ENCODE data around the gene ME3. TPM values are rescaled to one million over a fixed set of nuclear protein-coding genes. Genes with fewer than 3 reads are reported as not detected.

ME3 gene
- total RNA-seq, 1 experiment from 2014 or later = 1.8 TPM

GRCh38 chr11:86675017-86675416 lies 2.6 kb upstream of the ME3 start:
- ChIA-PET POLR2A (no interaction called here), CTCF (no interaction called here)
- DNase-seq (ENCODE audit: low spot score) = no peak
- Mint-ChIP-seq H3K4me1 (peaks cover 30% of the 10 kb centered on the region), H3K36me3 (no peaks in the 10 kb centered on the region), H3K27ac (no peak overlapping the region), H3K4me3 (no peak overlapping the region), H3K27me3 (ENCODE audit: low read depth) (peaks cover 43% of the 10 kb centered on the region), H3K9me3 (no peaks in the 10 kb centered on the region)
- TF ChIP-seq NFYB (CRISPR knock-in tag; conservative IDR thresholded peaks at IDR 0.05; ENCODE audit: low read depth) (no peak), NR1H2 (CRISPR knock-in tag; IDR thresholded peaks at IDR 0.05) (no peak), RELA (CRISPR knock-in tag; IDR thresholded peaks at IDR 0.05; ENCODE audit: borderline replicate concordance) (no peak), TCF7 (CRISPR knock-in tag; IDR thresholded peaks at IDR 0.05; ENCODE audit: low read depth) (no peak), ZNF232 (CRISPR knock-in tag; IDR thresholded peaks at IDR 0.05) (no peak), ZNF317 (CRISPR knock-in tag; IDR thresholded peaks at IDR 0.05; ENCODE audit: borderline replicate concordance, low read depth) (no peak), ZNF416 (CRISPR knock-in tag; IDR thresholded peaks at IDR 0.05) (no peak), ZBTB43 (CRISPR knock-in tag; IDR thresholded peaks at IDR 0.05) (no peak), ZNF532 (CRISPR knock-in tag; IDR thresholded peaks at IDR 0.05; ENCODE audit: borderline replicate concordance) (no peak), USF1 (CRISPR knock-in tag; IDR thresholded peaks at IDR 0.05) (no peak), FOXP4 (CRISPR knock-in tag; IDR thresholded peaks at IDR 0.05) (no peak)
- TF ChIP-seq, protein P1, sequence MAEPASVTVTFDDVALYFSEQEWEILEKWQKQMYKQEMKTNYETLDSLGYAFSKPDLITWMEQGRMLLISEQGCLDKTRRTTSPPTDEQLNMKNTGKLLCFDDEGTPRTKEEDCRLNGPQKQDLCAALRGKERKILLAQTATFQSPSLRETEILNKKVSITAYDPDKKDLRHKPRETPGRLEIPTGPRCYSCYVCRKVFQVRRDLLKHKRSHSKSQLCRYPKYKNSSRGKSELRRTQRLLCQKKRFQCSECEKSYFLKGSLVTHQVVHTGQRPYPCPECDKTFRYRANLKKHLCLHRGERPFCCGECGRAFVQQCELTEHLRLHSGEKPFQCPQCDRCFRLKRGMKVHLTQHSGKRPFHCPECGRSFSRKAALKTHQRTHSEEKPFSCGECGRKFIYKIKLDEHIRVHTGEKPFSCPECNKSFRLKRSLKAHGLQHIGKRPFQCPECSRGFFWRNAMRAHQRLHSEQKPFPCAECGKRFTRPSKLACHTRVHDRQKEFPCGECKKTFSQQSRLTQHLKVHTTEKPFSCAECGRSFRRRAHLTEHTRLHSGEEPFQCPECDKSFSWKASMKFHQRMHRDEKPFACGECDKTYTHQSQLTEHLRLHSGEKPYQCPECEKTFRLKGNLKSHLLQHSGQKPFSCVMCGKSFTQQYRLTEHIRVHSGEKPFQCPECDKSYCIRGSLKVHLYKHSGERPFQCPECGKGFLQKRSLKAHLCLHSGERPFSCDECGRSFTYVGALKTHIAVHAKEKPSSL (CRISPR knock-in tag; conservative IDR thresholded peaks at IDR 0.05) = no peak
- TF ChIP-seq, protein P2, sequence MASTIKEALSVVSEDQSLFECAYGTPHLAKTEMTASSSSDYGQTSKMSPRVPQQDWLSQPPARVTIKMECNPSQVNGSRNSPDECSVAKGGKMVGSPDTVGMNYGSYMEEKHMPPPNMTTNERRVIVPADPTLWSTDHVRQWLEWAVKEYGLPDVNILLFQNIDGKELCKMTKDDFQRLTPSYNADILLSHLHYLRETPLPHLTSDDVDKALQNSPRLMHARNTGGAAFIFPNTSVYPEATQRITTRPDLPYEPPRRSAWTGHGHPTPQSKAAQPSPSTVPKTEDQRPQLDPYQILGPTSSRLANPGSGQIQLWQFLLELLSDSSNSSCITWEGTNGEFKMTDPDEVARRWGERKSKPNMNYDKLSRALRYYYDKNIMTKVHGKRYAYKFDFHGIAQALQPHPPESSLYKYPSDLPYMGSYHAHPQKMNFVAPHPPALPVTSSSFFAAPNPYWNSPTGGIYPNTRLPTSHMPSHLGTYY (CRISPR knock-in tag; IDR thresholded peaks at IDR 0.05) = no peak
- TF ChIP-seq, protein P3, sequence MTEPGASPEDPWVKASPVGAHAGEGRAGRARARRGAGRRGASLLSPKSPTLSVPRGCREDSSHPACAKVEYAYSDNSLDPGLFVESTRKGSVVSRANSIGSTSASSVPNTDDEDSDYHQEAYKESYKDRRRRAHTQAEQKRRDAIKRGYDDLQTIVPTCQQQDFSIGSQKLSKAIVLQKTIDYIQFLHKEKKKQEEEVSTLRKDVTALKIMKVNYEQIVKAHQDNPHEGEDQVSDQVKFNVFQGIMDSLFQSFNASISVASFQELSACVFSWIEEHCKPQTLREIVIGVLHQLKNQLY (CRISPR knock-in tag; IDR thresholded peaks at IDR 0.05) = no peak
- TF ChIP-seq, protein P4, sequence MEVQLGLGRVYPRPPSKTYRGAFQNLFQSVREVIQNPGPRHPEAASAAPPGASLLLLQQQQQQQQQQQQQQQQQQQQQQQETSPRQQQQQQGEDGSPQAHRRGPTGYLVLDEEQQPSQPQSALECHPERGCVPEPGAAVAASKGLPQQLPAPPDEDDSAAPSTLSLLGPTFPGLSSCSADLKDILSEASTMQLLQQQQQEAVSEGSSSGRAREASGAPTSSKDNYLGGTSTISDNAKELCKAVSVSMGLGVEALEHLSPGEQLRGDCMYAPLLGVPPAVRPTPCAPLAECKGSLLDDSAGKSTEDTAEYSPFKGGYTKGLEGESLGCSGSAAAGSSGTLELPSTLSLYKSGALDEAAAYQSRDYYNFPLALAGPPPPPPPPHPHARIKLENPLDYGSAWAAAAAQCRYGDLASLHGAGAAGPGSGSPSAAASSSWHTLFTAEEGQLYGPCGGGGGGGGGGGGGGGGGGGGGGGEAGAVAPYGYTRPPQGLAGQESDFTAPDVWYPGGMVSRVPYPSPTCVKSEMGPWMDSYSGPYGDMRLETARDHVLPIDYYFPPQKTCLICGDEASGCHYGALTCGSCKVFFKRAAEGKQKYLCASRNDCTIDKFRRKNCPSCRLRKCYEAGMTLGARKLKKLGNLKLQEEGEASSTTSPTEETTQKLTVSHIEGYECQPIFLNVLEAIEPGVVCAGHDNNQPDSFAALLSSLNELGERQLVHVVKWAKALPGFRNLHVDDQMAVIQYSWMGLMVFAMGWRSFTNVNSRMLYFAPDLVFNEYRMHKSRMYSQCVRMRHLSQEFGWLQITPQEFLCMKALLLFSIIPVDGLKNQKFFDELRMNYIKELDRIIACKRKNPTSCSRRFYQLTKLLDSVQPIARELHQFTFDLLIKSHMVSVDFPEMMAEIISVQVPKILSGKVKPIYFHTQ (CRISPR knock-in tag; IDR thresholded peaks at IDR 0.05) = no peak
- TF ChIP-seq, protein P5, sequence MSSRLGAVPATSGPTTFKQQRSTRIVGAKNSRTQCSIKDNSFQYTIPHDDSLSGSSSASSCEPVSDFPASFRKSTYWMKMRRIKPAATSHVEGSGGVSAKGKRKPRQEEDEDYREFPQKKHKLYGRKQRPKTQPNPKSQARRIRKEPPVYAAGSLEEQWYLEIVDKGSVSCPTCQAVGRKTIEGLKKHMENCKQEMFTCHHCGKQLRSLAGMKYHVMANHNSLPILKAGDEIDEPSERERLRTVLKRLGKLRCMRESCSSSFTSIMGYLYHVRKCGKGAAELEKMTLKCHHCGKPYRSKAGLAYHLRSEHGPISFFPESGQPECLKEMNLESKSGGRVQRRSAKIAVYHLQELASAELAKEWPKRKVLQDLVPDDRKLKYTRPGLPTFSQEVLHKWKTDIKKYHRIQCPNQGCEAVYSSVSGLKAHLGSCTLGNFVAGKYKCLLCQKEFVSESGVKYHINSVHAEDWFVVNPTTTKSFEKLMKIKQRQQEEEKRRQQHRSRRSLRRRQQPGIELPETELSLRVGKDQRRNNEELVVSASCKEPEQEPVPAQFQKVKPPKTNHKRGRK (CRISPR knock-in tag; IDR thresholded peaks at IDR 0.05; ENCODE audit: borderline replicate concordance) = no peak
- ATAC-seq = no peak
